ENCODE results near the gene TUBGCP3. TPM values are rescaled to one million over a fixed set of nuclear protein-coding genes. Genes with fewer than 3 reads are reported as not detected.

TUBGCP3 gene
- total and polyA plus RNA-seq, 9 donors: 14.2 to 18.1 (median 16.7) TPM

GRCh38 chr13:112532837-112533745 is 54.9 kb downstream of the TUBGCP3 start:
- Histone ChIP-seq H3K36me3 (ENCODE audit: control insufficient read depth, insufficient read depth, low read length) (no peaks in the 10 kb centered on the region), H3K4me1 (ENCODE audit: control insufficient read depth, insufficient read depth, low read length) (no peaks in the 10 kb centered on the region), H3K4me3 (ENCODE audit: low read length) (no peak overlapping the region), H3K27me3 (ENCODE audit: control insufficient read depth, insufficient read depth, low read length) (no peaks in the 10 kb centered on the region), H3K9me3 (replicated peaks; ENCODE audit: control insufficient read depth, low read depth, low read length) (no peaks in the 10 kb centered on the region), H3K27ac (ENCODE audit: low read length) (no peak overlapping the region)
- peak; percentile 10 for DNase-seq
- 83% methylated on average over 9 of the region's 13 CpGs for WGBS (ENCODE audit: insufficient coverage)

GRCh38 chr13:112531263-112531794 is 56.6 kb downstream of the TUBGCP3 start:
- H3K9me3 ChIP-seq (replicated peaks; ENCODE audit: control insufficient read depth, low read depth, low read length): no peaks in the 10 kb centered on the region
- H3K36me3 ChIP-seq (ENCODE audit: control insufficient read depth, insufficient read depth, low read length): peaks cover 7% of the 10 kb centered on the region
- no peak overlapping the region for H3K27ac ChIP-seq (ENCODE audit: low read length)
- no CpG with 5 or more reads among the region's 12 CpGs for WGBS (ENCODE audit: insufficient coverage)
- no peaks in the 10 kb centered on the region for H3K27me3 ChIP-seq (ENCODE audit: control insufficient read depth, insufficient read depth, low read length)
- H3K4me1 ChIP-seq (ENCODE audit: control insufficient read depth, insufficient read depth, low read length): no peaks in the 10 kb centered on the region
- H3K4me3 ChIP-seq (ENCODE audit: low read length): no peak overlapping the region
- DNase-seq: no peak

GRCh38 chr13:112530861-112531260 is 57.1 kb downstream of the TUBGCP3 start:
- WGBS (ENCODE audit: insufficient coverage): no CpG with 5 or more reads among the region's 2 CpGs
- H3K27ac ChIP-seq (ENCODE audit: low read length): no peak overlapping the region
- H3K27me3 ChIP-seq (ENCODE audit: control insufficient read depth, insufficient read depth, low read length): no peaks in the 10 kb centered on the region
- H3K4me1 ChIP-seq (ENCODE audit: control insufficient read depth, insufficient read depth, low read length): no peaks in the 10 kb centered on the region
- H3K9me3 ChIP-seq (replicated peaks; ENCODE audit: control insufficient read depth, low read depth, low read length): no peaks in the 10 kb centered on the region
- no peak overlapping the region for H3K4me3 ChIP-seq (ENCODE audit: low read length)
- DNase-seq: peak; percentile 47
- peaks cover 7% of the 10 kb centered on the region for H3K36me3 ChIP-seq (ENCODE audit: control insufficient read depth, insufficient read depth, low read length)

- H3K9me3 ChIP-seq (replicated peaks; ENCODE audit: control insufficient read depth, low read depth, low read length): no peaks in the 10 kb centered on the region
- no peaks in the 10 kb centered on the region for H3K4me1 ChIP-seq (ENCODE audit: control insufficient read depth, insufficient read depth, low read length)
- peaks cover 10% of the 10 kb centered on the region for H3K36me3 ChIP-seq (ENCODE audit: control insufficient read depth, insufficient read depth, low read length)
- no peak for DNase-seq
- no peaks in the 10 kb centered on the region for H3K27me3 ChIP-seq (ENCODE audit: control insufficient read depth, insufficient read depth, low read length)
- H3K4me3 ChIP-seq (ENCODE audit: low read length): no peak overlapping the region
- no peak overlapping the region for H3K27ac ChIP-seq (ENCODE audit: low read length)
- WGBS (ENCODE audit: insufficient coverage): no CpG with 5 or more reads among the region's 8 CpGs
Observed at GRCh38 chr13:112529216-112529615, 58.7 kb downstream of the TUBGCP3 start.

GRCh38 chr13:112526146-112526853 is 61.7 kb downstream of the TUBGCP3 start:
- 99% methylated on average over 8 of the region's 9 CpGs for WGBS (ENCODE audit: insufficient coverage)
- Histone ChIP-seq H3K36me3 (ENCODE audit: control insufficient read depth, insufficient read depth, low read length) (peaks cover 24% of the 10 kb centered on the region), H3K4me3 (ENCODE audit: low read length) (no peak overlapping the region), H3K4me1 (ENCODE audit: control insufficient read depth, insufficient read depth, low read length) (no peaks in the 10 kb centered on the region), H3K27me3 (ENCODE audit: control insufficient read depth, insufficient read depth, low read length) (no peaks in the 10 kb centered on the region), H3K9me3 (replicated peaks; ENCODE audit: control insufficient read depth, low read depth, low read length) (no peaks in the 10 kb centered on the region), H3K27ac (ENCODE audit: low read length) (no peak overlapping the region)
- no peak for DNase-seq

- WGBS (ENCODE audit: insufficient coverage): 88% methylated on average over 2 of the region's 7 CpGs
- Histone ChIP-seq H3K27me3 (ENCODE audit: control insufficient read depth, insufficient read depth, low read length) (no peaks in the 10 kb centered on the region), H3K4me1 (ENCODE audit: control insufficient read depth, insufficient read depth, low read length) (no peaks in the 10 kb centered on the region), H3K4me3 (ENCODE audit: low read length) (no peak overlapping the region), H3K9me3 (replicated peaks; ENCODE audit: control insufficient read depth, low read depth, low read length) (no peaks in the 10 kb centered on the region), H3K36me3 (ENCODE audit: control insufficient read depth, insufficient read depth, low read length) (peaks cover 29% of the 10 kb centered on the region), H3K27ac (ENCODE audit: low read length) (no peak overlapping the region)
- DNase-seq: no peak
Observed at GRCh38 chr13:112525356-112525945, 62.5 kb downstream of the TUBGCP3 start.

- no peaks in the 10 kb centered on the region for H3K27me3 ChIP-seq (ENCODE audit: control insufficient read depth, insufficient read depth, low read length)
- no peak overlapping the region for H3K27ac ChIP-seq (ENCODE audit: low read length)
- peaks cover 40% of the 10 kb centered on the region for H3K36me3 ChIP-seq (ENCODE audit: control insufficient read depth, insufficient read depth, low read length)
- no peak overlapping the region for H3K4me3 ChIP-seq (ENCODE audit: low read length)
- no peak for DNase-seq
- H3K9me3 ChIP-seq (replicated peaks; ENCODE audit: control insufficient read depth, low read depth, low read length): no peaks in the 10 kb centered on the region
- 85% methylated on average over 2 of the region's 5 CpGs for WGBS (ENCODE audit: insufficient coverage)
- H3K4me1 ChIP-seq (ENCODE audit: control insufficient read depth, insufficient read depth, low read length): no peaks in the 10 kb centered on the region
Observed at GRCh38 chr13:112522578-112522977, 65.4 kb downstream of the TUBGCP3 start.

- 100% methylated on average over 1 of the region's 3 CpGs for WGBS (ENCODE audit: insufficient coverage)
Observed at GRCh38 chr13:112521073-112521685, 66.8 kb downstream of the TUBGCP3 start.

GRCh38 chr13:112519517-112520060 is 68.4 kb downstream of the TUBGCP3 start:
- Histone ChIP-seq H3K27ac (ENCODE audit: low read length) (no peak overlapping the region), H3K9me3 (replicated peaks; ENCODE audit: control insufficient read depth, low read depth, low read length) (no peaks in the 10 kb centered on the region), H3K27me3 (ENCODE audit: control insufficient read depth, insufficient read depth, low read length) (no peaks in the 10 kb centered on the region), H3K4me3 (ENCODE audit: low read length) (no peak overlapping the region), H3K36me3 (ENCODE audit: control insufficient read depth, insufficient read depth, low read length) (peaks cover 46% of the 10 kb centered on the region), H3K4me1 (ENCODE audit: control insufficient read depth, insufficient read depth, low read length) (no peaks in the 10 kb centered on the region)
- WGBS (ENCODE audit: insufficient coverage): 92% methylated on average over 15 of the region's 20 CpGs
- DNase-seq: no peak

More at GRCh38 chr13:112521073-112521685, 66.8 kb downstream of the TUBGCP3 start:
- no peaks in the 10 kb centered on the region for H3K9me3 ChIP-seq (replicated peaks; ENCODE audit: control insufficient read depth, low read depth, low read length)
- DNase-seq: no peak
- no peak overlapping the region for H3K27ac ChIP-seq (ENCODE audit: low read length)
- H3K27me3 ChIP-seq (ENCODE audit: control insufficient read depth, insufficient read depth, low read length): no peaks in the 10 kb centered on the region
- peaks cover 44% of the 10 kb centered on the region for H3K36me3 ChIP-seq (ENCODE audit: control insufficient read depth, insufficient read depth, low read length)
- H3K4me3 ChIP-seq (ENCODE audit: low read length): no peak overlapping the region
- H3K4me1 ChIP-seq (ENCODE audit: control insufficient read depth, insufficient read depth, low read length): no peaks in the 10 kb centered on the region

Measured in muscle of leg (tissue), 11 donors.